Neural cell (in vitro differentiated cells): Measurements from ENCODE around the gene BFSP1. TPM values are rescaled to one million over a fixed set of nuclear protein-coding genes. Genes with fewer than 3 reads are reported as not detected.

Experiments
- H2AFZ ChIP-seq: fragments of 200-600, 300-800 bp; sonication (generic), shearing (Covaris generic); 2 replicates; pipeline ENCODE4 v1.6.0; 2014; ENCODE audit warnings: low read depth, mild to moderate bottlenecking, antibody characterized with exemption, low read length, moderate library complexity
- H3F3A ChIP-seq: fragments of 200-600 bp; shearing (Covaris generic); 2 replicates; pipeline ENCODE4 v1.6.1; 2016; ENCODE audit warnings: mild to moderate bottlenecking, moderate library complexity, mixed read lengths, antibody characterized with exemption, low read length; ENCODE audit not compliant: insufficient read depth, poor library complexity, severe bottlenecking
- H3K27ac ChIP-seq: fragments of 200-600, 300-800 bp; sonication (generic), shearing (Covaris generic); 2 replicates; pipeline ENCODE4 v1.5.1; 2014; ENCODE audit warnings: mild to moderate bottlenecking, low read length, moderate library complexity
- H3K27me3 ChIP-seq: fragments of 300-800, 200-600 bp; sonication (generic), shearing (Covaris generic); 2 replicates; pipeline ENCODE4 v1.6.0; 2014; ENCODE audit warnings: mild to moderate bottlenecking, low read depth, low read length, moderate library complexity; ENCODE audit not compliant: insufficient read depth
- H3K36me3 ChIP-seq: fragments of 300-800, 200-600 bp; sonication (generic), shearing (Covaris generic); 2 replicates; pipeline ENCODE4 v1.5.1; 2014; ENCODE audit warnings: mild to moderate bottlenecking, antibody characterized with exemption, low read length, moderate library complexity; ENCODE audit not compliant: insufficient read depth
- H3K4me2 ChIP-seq: fragments of 300-800, 200-600 bp; sonication (generic), shearing (Covaris generic); 2 replicates; pipeline ENCODE4 v1.6.0; 2014; ENCODE audit warnings: mild to moderate bottlenecking, low read length
- H3K4me3 ChIP-seq: fragments of 300-800, 200-600 bp; sonication (generic), shearing (Covaris generic); 2 replicates; pipeline ENCODE4 v1.5.1; 2014; ENCODE audit warnings: mild to moderate bottlenecking, low read length, moderate library complexity
- H3K79me2 ChIP-seq: fragments of 200-600 bp; shearing (Covaris generic); replicated peaks from 2 replicates; pipeline ENCODE4 v1.6.0; 2014; ENCODE audit warnings: mild to moderate bottlenecking, low read length, moderate library complexity; ENCODE audit not compliant: insufficient read depth
- H3K9ac ChIP-seq: fragments of 300-800, 200-600 bp; sonication (generic), shearing (Covaris generic); 2 replicates; pipeline ENCODE4 v1.6.1; 2016; ENCODE audit warnings: mild to moderate bottlenecking, low read length, mixed read lengths
- H3K9me2 ChIP-seq: fragments of 200-600 bp; shearing (Covaris generic); 2 replicates; pipeline ENCODE4 v1.6.1; 2016; ENCODE audit warnings: mild to moderate bottlenecking, low read length, mixed read lengths; ENCODE audit not compliant: insufficient read depth
- H3K9me3 ChIP-seq: fragments of 200-600, 300-800 bp; sonication (generic), shearing (Covaris generic); 2 replicates; pipeline ENCODE4 v1.6.1; 2016; ENCODE audit warnings: mild to moderate bottlenecking, mixed run types, low read length, moderate library complexity, mixed read lengths
- H4K20me1 ChIP-seq: fragments of 200-600 bp; shearing (Covaris generic); 2 replicates; pipeline ENCODE4 v1.6.1; 2016; ENCODE audit warnings: mild to moderate bottlenecking, mixed run types; ENCODE audit not compliant: insufficient read depth
- EP300 ChIP-seq: fragments of 450-650 bp; conservative IDR thresholded peaks from 2 replicates; pipeline ENCODE4 v1.6.1; 2014; ENCODE audit warnings: antibody characterized with exemption, mild to moderate bottlenecking, moderate library complexity; ENCODE audit not compliant: poor library complexity, severe bottlenecking
- EZH2 ChIP-seq: fragments of 200-600, 300-800 bp; shearing (Covaris generic), sonication (generic); IDR thresholded peaks from 2 replicates; pipeline ENCODE4 v1.6.1; 2014; ENCODE audit warnings: antibody characterized with exemption, low read length, borderline replicate concordance, mild to moderate bottlenecking; ENCODE audit not compliant: insufficient read depth, poor library complexity, severe bottlenecking
- MXI1 ChIP-seq: fragments of 450-650 bp; conservative IDR thresholded peaks from 2 replicates; pipeline ENCODE4 v1.6.1; 2014; ENCODE audit warnings: antibody characterized with exemption, mild to moderate bottlenecking; ENCODE audit not compliant: poor library complexity, severe bottlenecking
- POLR2AphosphoS5 ChIP-seq: IDR thresholded peaks from 2 replicates; pipeline ENCODE4 v1.6.1; 2012
- RAD21 ChIP-seq: fragments of 450-650 bp; conservative IDR thresholded peaks from 2 replicates; pipeline ENCODE4 v1.6.1; 2014; ENCODE audit warnings: antibody characterized with exemption, mild to moderate bottlenecking, moderate library complexity
- SMC3 ChIP-seq: fragments of 450-650 bp; conservative IDR thresholded peaks from 2 replicates; pipeline ENCODE4 v1.6.1; 2014; ENCODE audit warnings: antibody characterized with exemption, mild to moderate bottlenecking, moderate library complexity; ENCODE audit not compliant: poor library complexity
- TAF1 ChIP-seq: IDR thresholded peaks from 2 replicates; pipeline ENCODE4 v1.6.1; 2012; ENCODE audit warnings: low read depth
- polyA plus RNA-seq: library from polyadenylated mRNA; depleted of rRNA; stranded (reverse); fragments of >200 nt; gene quantifications from 2 replicates; pipeline ENCODE4 v1.2.3, GENCODE V29; 2014
- TF ChIP-seq, protein P1 (sequence below): IDR thresholded peaks from 2 replicates; pipeline ENCODE4 v1.6.1; 2012; ENCODE audit warnings: borderline replicate concordance
- TF ChIP-seq, protein P2 (sequence below): fragments of 450-650 bp; IDR thresholded peaks from 2 replicates; pipeline ENCODE4 v1.5.1; 2014; ENCODE audit warnings: antibody characterized with exemption, mild to moderate bottlenecking, moderate library complexity; ENCODE audit not compliant: poor library complexity, severe bottlenecking

Gene BFSP1
- polyA plus RNA-seq, 1 donor from 2014 or later: 1.3 TPM

DNA sequence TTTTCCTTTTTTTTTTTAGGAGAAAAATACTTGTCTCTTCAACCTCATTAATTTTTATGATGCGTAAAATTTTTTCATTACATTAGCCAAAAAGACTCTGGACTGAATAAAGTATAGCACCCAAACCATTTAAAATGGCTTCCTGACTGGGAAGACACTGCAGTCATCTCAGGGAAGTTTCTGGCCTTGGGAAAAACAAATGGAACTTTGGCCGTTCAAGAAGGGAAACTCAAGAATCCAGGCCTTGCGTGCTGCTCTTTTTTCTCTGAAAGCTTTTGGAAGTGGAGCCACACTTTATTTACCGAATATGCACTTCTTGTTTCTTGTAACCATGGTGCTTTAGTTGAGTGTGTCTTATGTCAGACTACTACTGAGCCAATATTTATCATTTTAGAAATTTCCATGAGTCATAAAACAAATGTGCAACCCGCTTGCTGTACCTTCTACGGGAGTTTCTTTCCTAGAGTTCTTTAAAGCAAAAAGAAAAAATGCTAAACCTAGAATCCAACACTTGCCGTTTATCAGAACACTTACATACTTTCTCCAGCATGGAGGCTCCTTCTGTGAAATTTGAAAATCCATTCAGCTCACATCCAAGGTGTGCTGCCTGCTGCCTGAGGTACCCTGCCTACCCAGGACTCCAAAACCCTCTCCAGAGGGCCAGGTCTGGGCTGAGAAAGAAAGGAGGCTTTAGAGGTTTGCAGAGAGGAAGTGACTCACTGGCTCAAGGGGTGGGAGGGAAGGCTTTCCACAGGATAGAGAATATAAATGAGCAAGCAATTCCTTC is 27.2 kb upstream of the BFSP1 start:
- H3K9ac ChIP-seq: no peak overlapping the region

DNA sequence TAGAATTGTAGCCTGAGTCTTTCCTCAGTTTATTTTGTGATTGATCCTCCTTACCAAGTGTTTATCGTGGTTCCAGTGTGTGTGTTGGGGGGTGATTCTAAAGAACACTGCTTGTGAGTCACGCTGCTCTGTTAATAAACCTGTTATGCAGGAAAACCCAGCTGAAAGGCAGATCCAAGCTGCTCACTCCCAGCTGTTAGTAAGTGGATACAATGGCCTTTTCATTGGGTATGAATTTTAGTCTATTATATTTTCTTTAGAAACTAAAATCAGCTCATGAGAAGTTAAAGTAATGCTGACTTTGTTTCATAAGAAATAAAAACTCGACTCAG is 26.5 kb upstream of the BFSP1 start:
- no peak overlapping the region for H3K9ac ChIP-seq

More for the DNA sequence above, 27.2 kb upstream of the BFSP1 start:
- no peaks in the 10 kb centered on the region for H3K9me3 ChIP-seq
- no peak overlapping the region for H3K27ac ChIP-seq
- H3F3A ChIP-seq: no peaks in the 10 kb centered on the region
- no peaks in the 10 kb centered on the region for H3K36me3 ChIP-seq
- H3K4me3 ChIP-seq: no peak overlapping the region
- no peak overlapping the region for H2AFZ ChIP-seq
- H3K79me2 ChIP-seq: no peaks in the 10 kb centered on the region
- no peak overlapping the region for H3K4me2 ChIP-seq
- H3K9me2 ChIP-seq: no peaks in the 10 kb centered on the region
- no peaks in the 10 kb centered on the region for H4K20me1 ChIP-seq
- no peaks in the 10 kb centered on the region for H3K27me3 ChIP-seq
- TF ChIP-seq EP300 (no peak), POLR2AphosphoS5 (no peak), MXI1 (no peak), TAF1 (no peak), EZH2 (no peak), RAD21 (no peak), SMC3 (no peak)
- TF ChIP-seq, protein P1, sequence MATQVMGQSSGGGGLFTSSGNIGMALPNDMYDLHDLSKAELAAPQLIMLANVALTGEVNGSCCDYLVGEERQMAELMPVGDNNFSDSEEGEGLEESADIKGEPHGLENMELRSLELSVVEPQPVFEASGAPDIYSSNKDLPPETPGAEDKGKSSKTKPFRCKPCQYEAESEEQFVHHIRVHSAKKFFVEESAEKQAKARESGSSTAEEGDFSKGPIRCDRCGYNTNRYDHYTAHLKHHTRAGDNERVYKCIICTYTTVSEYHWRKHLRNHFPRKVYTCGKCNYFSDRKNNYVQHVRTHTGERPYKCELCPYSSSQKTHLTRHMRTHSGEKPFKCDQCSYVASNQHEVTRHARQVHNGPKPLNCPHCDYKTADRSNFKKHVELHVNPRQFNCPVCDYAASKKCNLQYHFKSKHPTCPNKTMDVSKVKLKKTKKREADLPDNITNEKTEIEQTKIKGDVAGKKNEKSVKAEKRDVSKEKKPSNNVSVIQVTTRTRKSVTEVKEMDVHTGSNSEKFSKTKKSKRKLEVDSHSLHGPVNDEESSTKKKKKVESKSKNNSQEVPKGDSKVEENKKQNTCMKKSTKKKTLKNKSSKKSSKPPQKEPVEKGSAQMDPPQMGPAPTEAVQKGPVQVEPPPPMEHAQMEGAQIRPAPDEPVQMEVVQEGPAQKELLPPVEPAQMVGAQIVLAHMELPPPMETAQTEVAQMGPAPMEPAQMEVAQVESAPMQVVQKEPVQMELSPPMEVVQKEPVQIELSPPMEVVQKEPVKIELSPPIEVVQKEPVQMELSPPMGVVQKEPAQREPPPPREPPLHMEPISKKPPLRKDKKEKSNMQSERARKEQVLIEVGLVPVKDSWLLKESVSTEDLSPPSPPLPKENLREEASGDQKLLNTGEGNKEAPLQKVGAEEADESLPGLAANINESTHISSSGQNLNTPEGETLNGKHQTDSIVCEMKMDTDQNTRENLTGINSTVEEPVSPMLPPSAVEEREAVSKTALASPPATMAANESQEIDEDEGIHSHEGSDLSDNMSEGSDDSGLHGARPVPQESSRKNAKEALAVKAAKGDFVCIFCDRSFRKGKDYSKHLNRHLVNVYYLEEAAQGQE: no peak
- TF ChIP-seq, protein P2, sequence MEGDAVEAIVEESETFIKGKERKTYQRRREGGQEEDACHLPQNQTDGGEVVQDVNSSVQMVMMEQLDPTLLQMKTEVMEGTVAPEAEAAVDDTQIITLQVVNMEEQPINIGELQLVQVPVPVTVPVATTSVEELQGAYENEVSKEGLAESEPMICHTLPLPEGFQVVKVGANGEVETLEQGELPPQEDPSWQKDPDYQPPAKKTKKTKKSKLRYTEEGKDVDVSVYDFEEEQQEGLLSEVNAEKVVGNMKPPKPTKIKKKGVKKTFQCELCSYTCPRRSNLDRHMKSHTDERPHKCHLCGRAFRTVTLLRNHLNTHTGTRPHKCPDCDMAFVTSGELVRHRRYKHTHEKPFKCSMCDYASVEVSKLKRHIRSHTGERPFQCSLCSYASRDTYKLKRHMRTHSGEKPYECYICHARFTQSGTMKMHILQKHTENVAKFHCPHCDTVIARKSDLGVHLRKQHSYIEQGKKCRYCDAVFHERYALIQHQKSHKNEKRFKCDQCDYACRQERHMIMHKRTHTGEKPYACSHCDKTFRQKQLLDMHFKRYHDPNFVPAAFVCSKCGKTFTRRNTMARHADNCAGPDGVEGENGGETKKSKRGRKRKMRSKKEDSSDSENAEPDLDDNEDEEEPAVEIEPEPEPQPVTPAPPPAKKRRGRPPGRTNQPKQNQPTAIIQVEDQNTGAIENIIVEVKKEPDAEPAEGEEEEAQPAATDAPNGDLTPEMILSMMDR: no peak

More for the DNA sequence above, 26.5 kb upstream of the BFSP1 start:
- H3K4me2 ChIP-seq: no peak overlapping the region
- H3K27ac ChIP-seq: no peak overlapping the region
- TF ChIP-seq EP300: no peak
- TF ChIP-seq TAF1: no peak
- TF ChIP-seq, protein P1: no peak
- no peak for TF ChIP-seq POLR2AphosphoS5
- no peak for TF ChIP-seq SMC3
- TF ChIP-seq MXI1: no peak
- TF ChIP-seq, protein P2: no peak
- no peak for TF ChIP-seq RAD21
- TF ChIP-seq EZH2: no peak
- H3K4me3 ChIP-seq: no peak overlapping the region
- H3K36me3 ChIP-seq: no peaks in the 10 kb centered on the region
- no peaks in the 10 kb centered on the region for H3K9me2 ChIP-seq
- no peaks in the 10 kb centered on the region for H3K79me2 ChIP-seq
- no peaks in the 10 kb centered on the region for H4K20me1 ChIP-seq
- no peaks in the 10 kb centered on the region for H3F3A ChIP-seq
- H3K9me3 ChIP-seq: no peaks in the 10 kb centered on the region
- H2AFZ ChIP-seq: no peak overlapping the region
- no peaks in the 10 kb centered on the region for H3K27me3 ChIP-seq
